RPMI7951 (cell line): ENCODE measurements around the gene CEP85L. TPM values are rescaled to one million over a fixed set of nuclear protein-coding genes. Genes with fewer than 3 reads are reported as not detected.
"Not testable (repeated sequence)": the region's sequence is repeated elsewhere in the genome, so short reads cannot be mapped to it uniquely, and the experiment has no call there.

ENCODE experiments used
- DNase-seq: peaks from one replicate; pipeline ENCODE4 v3.0.0-alpha.2; 2012; ENCODE audit warnings: low read depth
- total RNA-seq: library from RNA; depleted of rRNA; stranded (reverse); fragments of >200 nt; shearing (Covaris generic); gene quantifications from 2 replicates; pipeline ENCODE4 v1.2.3, GENCODE V29; 2014

Gene CEP85L
- total RNA-seq, 1 experiment from 2014 or later: 10.8 TPM

DNA sequence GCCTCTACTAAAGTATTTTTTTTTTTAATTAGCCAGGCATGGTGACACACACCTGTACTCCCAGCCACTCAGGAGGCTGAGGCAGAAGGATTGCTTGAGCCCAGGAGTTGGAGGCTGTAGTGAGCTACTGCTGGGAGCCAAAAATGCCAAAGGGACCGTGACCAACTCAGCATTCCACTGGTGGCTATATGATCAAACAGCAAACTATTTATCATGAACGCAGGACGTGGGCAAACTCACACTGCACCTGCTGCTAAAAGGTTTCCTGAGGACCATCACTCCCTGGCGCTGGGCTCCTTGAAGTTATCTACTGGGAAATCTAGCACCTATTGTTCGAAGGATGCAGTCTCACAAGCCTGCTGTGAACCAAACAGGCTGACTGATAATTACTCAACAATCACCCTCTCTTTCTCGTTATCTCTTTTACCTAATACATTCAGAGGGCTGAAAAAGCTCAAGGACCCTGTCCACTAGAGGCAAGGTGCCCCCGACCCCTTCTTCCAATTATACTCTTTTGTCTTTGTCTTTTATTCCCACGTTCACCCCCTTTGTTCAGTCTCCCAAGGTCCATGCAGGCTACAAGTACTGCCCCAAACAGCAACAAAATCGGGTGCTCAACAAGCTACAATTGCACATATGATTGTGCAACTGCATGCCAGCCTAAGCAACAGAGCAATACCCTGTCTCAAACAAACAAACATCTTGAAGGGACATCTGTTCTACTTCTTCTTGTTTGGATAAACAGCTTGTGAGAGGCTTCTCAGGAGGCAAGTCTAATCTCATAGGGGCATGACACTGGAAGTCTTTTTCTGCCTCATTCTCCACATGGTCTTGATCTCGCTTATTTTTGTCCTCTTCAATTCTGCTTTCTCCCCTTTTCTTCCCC, 151.0 kb downstream of the CEP85L start:
- DNase-seq: no peak

DNA sequence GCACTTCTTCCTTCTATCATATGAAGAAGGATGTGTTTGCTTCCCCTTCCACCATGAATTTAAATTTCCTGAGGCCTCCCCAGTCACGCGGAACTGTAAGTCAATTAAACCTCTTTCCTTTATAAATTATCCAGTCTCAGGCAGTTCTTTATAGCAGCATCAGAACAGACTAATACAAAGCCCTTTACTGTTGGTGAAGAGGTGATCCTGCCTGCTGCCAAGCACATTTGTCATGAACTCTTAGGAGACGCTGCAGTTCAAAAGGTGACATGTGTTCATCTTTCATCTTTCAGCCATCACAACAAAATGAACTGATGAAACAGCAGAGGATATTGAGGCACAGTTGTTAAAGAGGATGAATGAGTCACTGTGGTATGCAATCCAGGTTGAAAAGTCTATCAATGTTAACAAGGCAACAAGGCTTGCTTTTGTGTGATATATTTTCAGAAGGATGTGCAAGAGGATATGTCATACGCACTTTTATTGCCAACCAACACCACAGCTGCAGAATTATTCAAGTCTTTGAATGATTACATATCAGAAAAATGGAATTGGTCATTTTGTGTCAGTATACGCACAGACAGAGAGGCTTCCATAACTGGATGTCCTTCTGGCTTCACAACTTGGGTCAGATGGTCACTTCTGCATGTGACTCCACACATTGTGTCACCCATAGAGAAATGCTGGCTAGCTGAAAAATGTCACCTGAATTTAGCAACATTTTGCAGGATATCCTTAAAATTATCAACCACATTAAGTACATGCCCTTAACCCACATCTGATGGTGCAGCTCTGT, 155.7 kb downstream of the CEP85L start:
- DNase-seq: peak; percentile 63

DNA sequence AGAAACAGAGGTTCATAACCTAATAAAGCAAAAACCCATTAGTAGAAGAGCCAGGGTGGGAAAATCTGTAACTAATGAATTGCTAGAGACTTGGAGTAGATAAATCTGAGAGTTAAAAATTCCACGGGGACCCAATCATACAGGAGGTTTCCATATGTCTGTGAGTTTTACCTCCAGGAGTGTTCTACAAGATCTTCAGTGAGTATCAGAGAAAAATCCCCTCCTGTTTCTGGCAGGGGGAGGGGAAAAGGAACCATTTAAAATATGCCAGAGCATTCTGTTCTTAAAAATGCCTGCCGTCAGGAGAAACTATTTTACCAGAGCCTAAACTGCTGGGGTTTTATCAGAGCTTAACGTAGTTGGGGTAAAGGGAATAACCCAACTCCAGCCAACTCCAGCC, 157.3 kb downstream of the CEP85L start:
- no peak for DNase-seq

DNA sequence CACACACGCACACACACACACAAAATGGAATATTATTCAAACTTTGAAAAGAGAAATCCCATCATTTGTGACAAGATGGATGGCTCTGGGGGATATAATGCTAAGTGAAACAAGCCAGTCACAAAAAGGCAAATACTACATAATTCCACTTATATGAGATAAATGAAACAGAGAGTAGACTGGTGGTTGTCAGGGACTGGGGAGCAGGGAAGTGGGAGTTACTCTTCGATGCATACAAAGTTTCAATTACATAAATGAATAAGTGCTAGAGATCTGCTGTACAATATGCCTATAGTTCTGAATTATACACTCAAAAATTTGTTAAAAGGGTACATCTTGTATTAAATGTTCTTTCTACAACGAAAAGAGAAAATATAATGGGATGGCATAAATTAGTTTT, 161.4 kb downstream of the CEP85L start:
- DNase-seq: no peak

DNA sequence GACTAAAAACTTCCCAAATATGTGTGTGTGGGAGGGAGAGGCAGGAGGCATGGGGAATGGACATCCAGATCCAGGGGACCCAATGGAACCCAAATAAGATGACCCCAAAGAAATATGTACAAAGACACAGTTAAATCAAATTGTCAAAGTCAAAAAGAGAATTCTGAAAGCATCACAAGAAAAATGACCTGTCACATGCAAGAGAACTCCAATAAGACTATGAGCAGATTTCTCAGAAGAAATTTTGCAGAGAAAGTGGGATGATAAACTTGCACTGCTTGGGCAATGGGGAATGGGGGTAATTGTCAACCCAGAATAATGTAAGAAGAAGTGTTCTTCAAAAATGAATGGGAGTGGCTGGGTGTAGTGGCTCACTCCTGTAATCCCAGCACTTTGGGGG, 162.8 kb downstream of the CEP85L start:
- no peak for DNase-seq

DNA sequence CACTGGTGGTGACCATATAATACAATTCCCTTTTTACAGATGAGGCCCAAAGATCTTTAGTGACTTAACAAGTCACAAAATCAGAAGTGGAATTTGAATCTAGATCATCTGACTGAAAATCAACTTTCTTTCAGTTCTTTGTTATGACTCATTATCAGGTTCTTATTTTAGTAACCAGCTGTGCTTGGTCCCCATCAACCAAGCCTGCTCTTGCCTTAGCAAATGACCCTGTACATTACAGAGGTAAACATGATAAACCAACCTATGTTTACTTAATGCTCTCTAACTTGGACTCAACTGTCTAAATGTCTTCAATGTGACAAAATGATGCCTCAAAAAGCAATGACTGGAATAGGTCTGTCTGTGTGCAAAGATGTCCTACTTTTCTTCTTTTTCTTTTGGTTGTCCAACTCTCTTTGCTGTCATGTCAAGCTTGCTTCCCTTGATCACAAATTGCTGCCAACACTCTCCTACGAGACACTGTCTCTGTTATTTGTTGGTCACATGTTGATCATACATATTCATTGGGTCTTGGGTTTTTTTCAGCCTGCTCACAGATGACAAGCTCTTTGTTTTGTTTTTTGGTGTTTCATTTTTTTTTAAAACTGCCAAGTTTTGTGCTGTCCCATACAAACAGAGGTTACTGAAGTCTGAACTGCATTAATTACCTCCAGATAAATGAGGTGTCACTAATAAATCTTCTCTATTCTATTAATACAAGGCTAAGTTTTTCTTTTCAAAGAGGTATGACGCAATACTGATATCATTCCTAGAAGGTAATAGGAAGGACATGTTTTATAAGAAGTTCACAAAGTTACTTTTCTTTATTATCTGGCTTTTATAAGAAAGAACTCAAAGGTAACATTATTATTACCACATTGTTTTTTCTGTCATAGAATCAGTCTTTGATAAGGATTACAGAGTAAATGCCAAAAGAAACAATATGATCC, 165.5 kb downstream of the CEP85L start:
- peak; percentile 14 for DNase-seq

DNA sequence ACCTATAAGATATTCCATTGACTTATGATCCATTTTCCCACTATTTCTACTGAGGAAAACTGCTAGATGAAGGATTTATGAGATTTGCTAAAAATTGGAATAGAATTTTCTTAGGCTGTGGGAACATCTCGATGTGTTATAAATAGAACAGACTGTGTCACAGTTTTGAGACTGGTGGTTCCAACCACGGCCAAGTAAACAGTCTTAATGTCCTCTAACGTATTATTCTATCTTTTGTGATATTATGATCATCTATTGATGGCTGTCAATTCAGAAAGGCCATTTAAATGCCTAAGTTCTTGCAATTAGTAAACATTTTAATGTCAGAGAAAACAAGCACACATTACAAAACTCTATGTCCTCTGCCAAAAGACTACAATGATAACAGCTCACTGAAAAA, 174.8 kb downstream of the CEP85L start:
- no peak for DNase-seq

DNA sequence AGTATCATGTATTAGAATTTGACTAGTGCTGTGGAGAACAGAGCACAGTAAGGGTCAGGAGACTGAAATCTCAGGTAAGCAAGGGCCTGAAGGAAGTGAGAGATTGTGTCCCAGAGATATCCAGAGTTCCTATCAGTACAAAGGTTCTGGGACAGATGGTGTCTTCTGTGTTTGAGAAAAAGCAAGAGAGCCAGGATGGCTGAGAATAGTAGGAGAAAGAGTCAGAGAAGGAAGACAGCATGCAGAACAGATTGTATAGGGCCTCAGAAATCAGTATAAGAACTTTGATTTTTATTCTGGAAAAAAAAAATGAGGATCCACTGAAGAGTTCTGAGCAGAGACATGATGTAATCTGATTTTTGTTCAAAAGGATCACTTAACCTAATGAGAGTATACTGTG, 178.1 kb downstream of the CEP85L start:
- no peak for DNase-seq

DNA sequence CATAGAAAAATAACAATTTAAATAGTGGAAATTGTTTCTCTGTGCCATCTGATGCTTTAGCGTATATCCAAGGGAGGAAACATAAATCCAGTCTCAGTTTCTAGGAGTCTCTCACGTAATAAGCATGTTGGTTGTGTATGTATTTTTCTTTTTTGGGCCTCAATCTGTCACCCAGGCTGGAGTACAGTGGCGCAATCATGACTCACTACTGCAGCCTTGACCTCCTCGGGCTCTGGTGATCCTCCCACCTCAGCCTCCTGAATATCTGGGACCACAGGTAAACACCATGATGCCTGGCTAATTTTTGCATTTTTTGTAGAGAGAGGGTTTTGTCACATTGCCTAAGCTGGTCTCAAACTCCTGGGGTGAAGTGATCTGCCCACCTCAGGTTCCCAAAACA, 181.9 kb downstream of the CEP85L start:
- no peak for DNase-seq

DNA sequence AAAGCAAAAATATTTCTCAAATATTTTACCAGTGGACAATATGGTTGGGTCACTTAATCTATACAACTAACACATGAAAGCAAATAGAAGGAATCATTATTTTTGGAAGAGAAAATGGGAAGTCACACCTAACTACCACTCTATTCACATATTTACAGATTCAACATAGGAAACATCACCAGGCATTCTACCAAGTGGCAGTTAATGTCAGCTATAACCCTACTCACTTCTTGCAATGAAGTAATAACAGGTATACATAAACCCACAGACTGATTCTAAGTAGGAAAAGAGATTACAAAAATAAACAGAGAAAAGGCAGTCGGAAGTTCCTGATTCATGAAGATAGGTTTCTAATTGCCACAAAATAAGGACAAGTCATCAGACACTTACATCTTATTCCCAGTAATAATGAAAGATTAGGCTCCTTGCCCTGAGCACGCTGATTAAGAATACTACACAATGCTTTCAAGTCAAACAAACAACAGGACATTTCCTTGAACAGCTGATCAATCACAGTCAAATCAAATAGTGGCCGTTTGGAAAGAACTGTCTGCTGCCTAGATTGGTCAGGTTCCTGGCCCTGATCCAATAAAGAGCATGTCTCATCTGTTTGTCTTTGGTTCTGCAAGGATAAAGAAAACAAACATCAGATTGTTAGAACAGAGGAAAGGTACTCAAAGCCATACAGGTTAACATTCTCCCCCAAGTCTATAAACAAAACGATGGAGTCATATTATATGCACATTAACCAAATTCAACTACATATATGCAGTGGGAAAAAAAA, 182.5 kb downstream of the CEP85L start:
- peak; percentile 10 for DNase-seq

DNA sequence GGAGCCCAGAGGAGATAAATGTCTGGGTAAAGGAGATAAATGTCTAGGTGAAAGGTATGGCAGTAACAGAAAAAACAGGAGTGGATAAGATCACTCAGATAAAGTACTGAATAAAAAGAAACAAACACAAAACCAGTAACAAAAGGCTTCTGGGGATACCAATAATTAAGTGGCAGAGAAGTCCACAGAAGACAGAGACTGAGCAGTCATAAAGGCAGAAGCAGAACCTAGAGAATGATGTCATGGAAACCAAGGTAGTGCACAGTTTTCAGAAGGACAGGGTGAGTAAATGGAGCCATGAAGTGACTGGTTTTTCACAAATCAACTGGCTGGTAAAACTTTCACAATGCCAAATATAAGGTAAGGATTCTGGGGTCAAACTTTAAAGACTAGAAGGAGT, 184.2 kb downstream of the CEP85L start:
- DNase-seq: no peak

DNA sequence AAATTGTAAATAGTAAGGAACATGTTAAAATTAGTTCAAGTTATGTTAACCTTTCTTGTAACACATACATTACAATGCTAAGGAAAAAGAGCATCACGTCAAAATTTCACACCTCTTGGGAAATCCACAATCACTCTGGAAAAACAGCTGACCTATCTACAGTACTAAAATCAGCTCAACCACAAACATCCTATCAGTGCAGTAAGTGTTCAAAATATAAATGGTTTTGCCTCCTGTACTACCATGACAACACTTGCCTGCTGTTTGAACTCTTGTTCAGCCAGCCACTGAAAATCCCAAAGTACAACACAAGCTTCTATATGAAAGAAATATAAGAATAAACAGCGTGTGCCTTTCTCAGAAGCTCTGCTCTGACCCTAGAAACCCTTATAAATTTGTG, 186.8 kb downstream of the CEP85L start:
- DNase-seq: no peak

DNA sequence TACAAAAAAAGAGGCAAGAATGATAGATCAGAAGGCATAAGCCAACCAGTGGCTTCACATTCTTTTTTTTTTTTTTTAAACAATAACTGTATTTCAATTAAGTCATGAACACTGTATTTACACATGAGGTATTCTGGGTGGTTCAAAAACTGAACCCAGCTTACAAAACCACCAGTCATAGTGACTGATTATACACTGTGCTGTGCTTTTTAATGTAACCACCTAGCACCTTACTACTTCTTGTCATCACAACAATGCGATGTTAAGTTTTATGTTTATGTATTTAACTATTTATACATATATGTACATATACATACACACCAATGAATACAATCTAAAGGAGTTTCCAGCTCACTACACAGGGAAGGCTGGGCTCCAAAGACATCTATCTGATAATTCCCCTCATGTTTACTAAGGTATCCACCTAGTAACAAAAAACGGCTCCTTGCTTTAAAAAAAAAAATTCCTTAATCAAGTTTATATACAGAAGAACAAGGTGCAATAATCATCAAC, 190.4 kb downstream of the CEP85L start:
- no peak for DNase-seq

DNA sequence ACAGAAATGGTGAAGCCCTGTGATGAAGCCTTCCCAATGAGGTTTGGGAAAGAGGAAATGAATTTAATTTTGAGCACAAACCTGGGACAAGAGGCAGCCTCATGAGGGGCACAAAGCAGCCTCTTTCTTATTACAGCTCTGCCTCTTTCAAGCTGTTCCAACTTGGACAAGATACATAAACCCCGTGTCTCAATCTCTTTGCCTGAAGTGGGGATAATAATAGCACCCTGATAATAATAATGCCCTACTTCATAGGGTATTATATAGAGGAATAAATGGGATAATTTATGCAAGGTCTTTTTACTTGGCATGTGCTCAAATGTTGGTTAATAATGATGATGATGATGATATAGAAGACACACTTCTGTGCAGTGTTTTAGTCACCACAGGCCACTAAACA, 194.4 kb downstream of the CEP85L start:
- DNase-seq: no peak

DNA sequence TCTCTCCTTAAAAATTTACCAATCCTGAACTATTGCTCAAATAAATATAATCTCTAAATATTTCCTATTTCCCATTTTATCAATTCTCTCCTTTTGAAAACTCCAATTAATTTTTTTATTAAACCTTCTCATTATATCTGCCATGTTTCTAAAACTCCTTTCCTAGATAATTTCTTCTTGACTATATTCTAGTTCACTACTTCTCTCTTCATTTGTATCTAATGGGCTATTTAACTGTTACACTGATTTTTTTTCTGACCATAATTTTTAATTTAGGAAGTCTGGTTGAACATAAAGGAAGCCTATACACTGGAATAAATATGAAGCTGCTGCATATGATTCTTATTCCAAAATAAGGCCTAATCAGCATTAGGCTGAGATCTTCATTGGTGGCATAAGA, 199.6 kb downstream of the CEP85L start:
- DNase-seq: no peak

DNA sequence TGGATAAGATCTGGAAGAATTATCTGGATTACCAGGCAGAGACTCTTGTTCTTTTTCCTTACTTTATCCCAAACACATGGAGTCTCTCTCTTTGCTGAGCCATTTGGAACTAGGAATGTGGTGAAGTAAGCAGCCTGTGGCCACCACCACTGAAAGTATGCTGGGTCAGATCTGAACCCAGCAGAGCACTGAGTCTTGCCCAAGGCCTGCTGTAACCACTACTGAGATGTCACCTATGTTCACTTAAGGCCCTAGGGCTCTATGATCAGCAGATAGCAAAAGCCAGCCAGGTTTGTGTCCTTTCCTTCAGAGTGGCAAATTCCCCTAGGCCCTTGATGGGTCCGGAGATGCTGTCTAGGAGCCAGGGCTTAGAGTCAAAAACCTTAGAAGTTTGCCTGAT, 206.6 kb downstream of the CEP85L start:
- no peak for DNase-seq

DNA sequence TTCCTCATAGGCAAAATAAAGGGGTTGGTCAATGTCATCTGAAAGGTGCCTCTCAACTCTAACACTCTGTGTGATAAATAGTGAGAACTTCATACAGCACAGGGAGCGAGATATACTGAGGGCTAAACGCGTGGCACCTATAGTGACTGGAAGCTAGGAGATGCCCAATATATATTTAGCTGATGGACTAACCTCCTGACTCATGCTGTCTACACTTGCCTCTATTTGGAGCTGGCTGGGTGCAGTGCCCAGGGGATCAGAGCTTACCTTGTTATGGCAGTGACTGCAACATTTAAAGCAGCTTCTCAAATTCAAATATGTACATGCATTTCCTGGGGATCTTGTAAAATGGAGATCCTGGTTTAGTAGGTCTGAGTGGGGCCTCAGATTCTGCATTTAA, 214.9 kb downstream of the CEP85L start:
- no peak for DNase-seq

DNA sequence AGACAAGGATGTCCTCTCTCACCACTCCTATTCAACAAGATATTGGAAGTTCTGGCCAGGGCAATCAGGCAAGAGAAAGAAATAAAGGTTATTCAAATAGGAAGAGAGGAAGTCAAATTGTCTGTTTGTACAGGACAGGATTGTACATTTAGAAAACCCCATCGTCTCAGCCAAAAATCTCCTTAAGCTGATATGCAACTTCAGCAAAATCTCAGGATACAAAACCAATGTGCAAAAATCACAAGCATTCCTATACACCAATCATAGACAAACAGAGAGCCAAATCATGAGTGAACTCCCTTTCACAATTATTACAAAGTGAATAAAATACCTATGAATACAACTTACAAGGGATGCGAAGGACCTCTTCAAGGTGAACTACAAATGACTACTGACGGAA, 217.2 kb downstream of the CEP85L start:
- not testable (repeated sequence) for DNase-seq

DNA sequence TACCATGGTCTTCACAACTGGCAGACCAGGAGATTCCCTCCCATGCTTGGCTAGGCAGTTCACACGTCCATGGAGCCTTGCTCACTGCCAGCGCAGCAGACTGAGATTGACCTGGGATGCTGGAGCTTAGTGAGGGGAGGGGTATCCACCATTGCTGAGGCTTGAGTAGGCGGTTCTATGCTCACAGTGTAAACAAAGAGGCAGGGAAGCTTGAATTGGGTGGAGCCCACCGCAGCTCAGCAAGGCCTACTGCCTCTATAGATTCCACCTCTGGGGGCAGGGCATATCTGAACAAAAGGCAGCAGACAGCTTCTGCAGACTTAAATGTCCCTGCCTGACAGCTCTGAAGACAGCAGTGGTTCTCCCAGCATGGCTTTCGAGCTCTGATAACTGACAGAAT, 230.1 kb downstream of the CEP85L start:
- DNase-seq: not testable (repeated sequence)

DNA sequence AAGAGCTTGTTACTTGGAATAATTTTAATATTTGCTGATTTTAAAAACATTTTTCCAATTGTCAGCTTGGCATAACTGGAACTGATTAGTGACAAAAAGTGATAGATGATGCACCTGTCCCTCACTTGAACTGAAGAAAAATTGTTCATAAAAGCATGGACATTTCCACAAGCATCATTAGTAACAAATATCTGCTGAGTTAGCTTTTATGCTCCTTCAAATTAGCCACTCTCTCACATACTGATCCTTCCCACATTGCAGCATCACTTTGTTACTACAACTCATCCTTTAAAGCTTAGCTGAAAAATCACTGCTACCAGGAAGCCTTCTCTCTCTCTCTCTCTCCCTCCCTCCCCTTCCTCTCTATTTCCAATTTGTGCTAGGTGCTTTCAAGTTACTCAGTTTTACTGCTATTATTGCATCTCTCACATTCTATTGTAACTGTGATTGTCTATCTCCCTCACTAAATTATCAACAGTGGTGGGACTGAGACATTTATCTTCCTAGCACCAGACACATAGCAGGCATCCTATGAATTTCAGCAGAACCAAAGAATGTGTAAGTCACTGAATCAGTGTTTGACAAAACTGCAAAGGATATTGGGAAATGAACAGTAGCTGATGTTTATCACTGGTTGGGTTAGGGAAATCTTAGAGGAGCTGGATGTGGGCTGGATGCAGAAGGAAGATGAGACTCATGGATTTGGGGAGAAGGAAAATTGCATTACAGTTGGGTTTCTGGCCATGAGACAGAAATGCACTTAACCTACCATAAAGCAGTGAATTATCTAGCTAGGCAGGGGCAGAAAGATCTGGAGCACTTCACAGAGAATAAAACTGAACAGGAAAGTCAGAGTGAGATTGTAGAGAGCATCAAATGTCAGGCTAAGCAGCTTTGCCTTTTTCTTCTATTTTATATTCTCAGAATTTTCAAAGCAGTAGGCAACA, 231.7 kb downstream of the CEP85L start:
- DNase-seq: no peak
